PC-9 (cell line): ENCODE results near the gene ZC3H11A.

Experiments
- CTCF ChIP-seq: fragments of 200-600 bp; sonication (generic); conservative IDR thresholded peaks from 2 replicates; pipeline ENCODE4 v1.6.1; 2017; ENCODE audit warnings: mixed run types, antibody characterized with exemption, mild to moderate bottlenecking, moderate library complexity
- EZH2 ChIP-seq: fragments of 200-600 bp; sonication (generic); IDR thresholded peaks from 2 replicates; pipeline ENCODE4 v1.8.0; 2017; ENCODE audit warnings: antibody characterized with exemption, low read depth

GRCh38 chr1:203772836-203773235 is 22.6 kb upstream of the ZC3H11A start:
- TF ChIP-seq CTCF (no peak), EZH2 (no peak)
